GM23338 (cell line): ENCODE results near the gene PISD. TPM values are rescaled to one million over a fixed set of nuclear protein-coding genes. Genes with fewer than 3 reads are reported as not detected.

Experiments used
- ATAC-seq: fragments of 200-7000 bp; cut with Tn5 transposase; 3 replicates; pipeline ENCODE4 v1.9.1; 2020
- DNase-seq: peaks from one replicate; pipeline ENCODE4 v3.0.0-alpha.2; 2015; ENCODE audit warnings: low spot score
- H2AFZ ChIP-seq: fragments of 200-600 bp; sonication (generic); 2 replicates; pipeline ENCODE4 v1.8.0; 2016; ENCODE audit warnings: antibody characterized with exemption, mild to moderate bottlenecking, moderate library complexity
- H3F3A ChIP-seq: fragments of 200-600 bp; sonication (generic); replicated peaks from 2 replicates; pipeline ENCODE4 v1.8.0; 2017; ENCODE audit warnings: antibody characterized with exemption, mixed run types, low read depth
- H3K27ac ChIP-seq: fragments of 200-600 bp; sonication (generic); 2 replicates; pipeline ENCODE4 v1.6.1; 2016; ENCODE audit warnings: low read depth
- H3K27me3 ChIP-seq: fragments of 200-600 bp; sonication (generic); 2 replicates; pipeline ENCODE4 v1.8.0; 2016; ENCODE audit warnings: mild to moderate bottlenecking, mixed run types, moderate library complexity; ENCODE audit not compliant: insufficient read depth
- H3K36me3 ChIP-seq: fragments of 200-600 bp; sonication (generic); 2 replicates; pipeline ENCODE4 v1.8.0; 2016; ENCODE audit warnings: mild to moderate bottlenecking; ENCODE audit not compliant: insufficient read depth
- H3K4me1 ChIP-seq: fragments of 200-600 bp; sonication (generic); 2 replicates; pipeline ENCODE4 v1.8.0; 2016; ENCODE audit warnings: mild to moderate bottlenecking, moderate library complexity; ENCODE audit not compliant: insufficient read depth
- H3K4me2 ChIP-seq: fragments of 200-600 bp; sonication (generic); 2 replicates; pipeline ENCODE4 v1.7.1; 2017; ENCODE audit warnings: mixed run types
- H3K4me3 ChIP-seq: fragments of 200-600 bp; sonication (generic); 2 replicates; pipeline ENCODE4 v1.6.1; 2016; ENCODE audit warnings: mixed run types
- H3K79me2 ChIP-seq: fragments of 200-600 bp; sonication (generic); replicated peaks from 2 replicates; pipeline ENCODE4 v1.8.0; 2017; ENCODE audit warnings: mild to moderate bottlenecking; ENCODE audit not compliant: insufficient read depth
- H3K9me2 ChIP-seq: fragments of 200-600 bp; sonication (generic); 2 replicates; pipeline ENCODE4 v1.8.0; 2017; ENCODE audit not compliant: insufficient read depth
- H4K20me1 ChIP-seq: fragments of 200-600 bp; sonication (generic); replicated peaks from 2 replicates; pipeline ENCODE4 v1.8.0; 2017; ENCODE audit warnings: mild to moderate bottlenecking; ENCODE audit not compliant: insufficient read depth
- H3K27ac Mint-ChIP-seq: 2 replicates; pipeline ENCODE4 v1.8.0; 2020; ENCODE audit warnings: inconsistent platforms, mild to moderate bottlenecking, moderate library complexity, mixed read lengths
- H3K27me3 Mint-ChIP-seq: 3 replicates; pipeline ENCODE4 v1.8.0; 2022; ENCODE audit warnings: low read depth, mild to moderate bottlenecking, moderate library complexity, mixed read lengths, inconsistent platforms; ENCODE audit not compliant: insufficient read depth, poor library complexity
- H3K36me3 Mint-ChIP-seq: 3 replicates; pipeline ENCODE4 v1.8.0; 2021; ENCODE audit warnings: low read depth, mild to moderate bottlenecking, inconsistent platforms, moderate library complexity, mixed read lengths
- H3K4me1 Mint-ChIP-seq: 3 replicates; pipeline ENCODE4 v1.8.0; 2020; ENCODE audit warnings: mild to moderate bottlenecking, inconsistent platforms, mixed read lengths
- H3K4me3 Mint-ChIP-seq: 3 replicates; pipeline ENCODE4 v1.8.0; 2021; ENCODE audit warnings: moderate library complexity, mild to moderate bottlenecking, inconsistent platforms, mixed read lengths
- H3K9me3 Mint-ChIP-seq: 3 replicates; pipeline ENCODE4 v1.8.0; 2020; ENCODE audit warnings: moderate library complexity, mild to moderate bottlenecking, inconsistent platforms, mixed read lengths
- CREB1 ChIP-seq: fragments of 250-450 bp; sonication (Bioruptor Pico); IDR thresholded peaks from 2 replicates; pipeline ENCODE4 v1.5.0; 2020; ENCODE audit warnings: low read depth, mild to moderate bottlenecking, moderate library complexity
- ETS1 ChIP-seq: IDR thresholded peaks from 2 replicates; pipeline ENCODE4 v1.6.1; 2016; ENCODE audit warnings: antibody characterized with exemption
- EZH2phosphoT487 ChIP-seq: fragments of 200-600 bp; sonication (generic); IDR thresholded peaks from one replicate; pipeline ENCODE4 v1.8.1; 2018; ENCODE audit warnings: antibody characterized with exemption; ENCODE audit not compliant: unreplicated experiment
- JUNB ChIP-seq: IDR thresholded peaks from one replicate; pipeline ENCODE4 v1.6.1; 2016; ENCODE audit warnings: antibody characterized with exemption; ENCODE audit not compliant: unreplicated experiment
- NANOG ChIP-seq: IDR thresholded peaks from 2 replicates; pipeline ENCODE4 v1.6.1; 2016; ENCODE audit warnings: antibody characterized with exemption, borderline replicate concordance
- POLR2AphosphoS5 ChIP-seq: IDR thresholded peaks from 2 replicates; pipeline ENCODE4 v1.6.1; 2016; ENCODE audit warnings: antibody characterized with exemption, low read depth
- STAT1 ChIP-seq: IDR thresholded peaks from one replicate; pipeline ENCODE4 v1.6.1; 2016; ENCODE audit warnings: antibody characterized with exemption; ENCODE audit not compliant: unreplicated experiment
- ZNF114 ChIP-seq: fragments of 250-450 bp; sonication (Bioruptor Pico); IDR thresholded peaks from 2 replicates; pipeline ENCODE4 v1.5.0; 2020; ENCODE audit warnings: mild to moderate bottlenecking, moderate library complexity
- ZNF331 ChIP-seq: fragments of 250-450 bp; sonication (Bioruptor Pico); IDR thresholded peaks from 2 replicates; pipeline ENCODE4 v1.5.0; 2020; ENCODE audit warnings: low read depth, mild to moderate bottlenecking, moderate library complexity
- ZNF462 ChIP-seq: fragments of 250-450 bp; sonication (Bioruptor Pico); IDR thresholded peaks from 2 replicates; pipeline ENCODE4 v1.5.0; 2020; ENCODE audit warnings: mild to moderate bottlenecking, moderate library complexity
- polyA plus RNA-seq: library from polyadenylated mRNA; unstranded; fragments of >200 nt; fragmentation: Nextera tagmentation; extraction: Ambion mirVana; gene quantifications from 2 replicates; pipeline ENCODE4 v1.2.1, GENCODE V29; 2016
- total RNA-seq: library from RNA; depleted of rRNA; stranded (reverse); fragments of >200 nt; shearing (Covaris generic); gene quantifications from 2 replicates; pipeline ENCODE4 v1.2.3, GENCODE V29; 2014
- TF ChIP-seq, protein P1 (sequence below), 2 experiments: fragments of 200-600 bp in 1 of 2; sonication (generic) in 1 of 2; conservative IDR thresholded peaks; 2 replicates each; pipeline versions ENCODE4 v1.5.1 to v1.6.1; 2016 to 2017; ENCODE audit warnings: antibody characterized with exemption in 2 of 2, low read depth in 2 of 2, mild to moderate bottlenecking in 2 of 2, moderate library complexity in 1 of 2
- TF ChIP-seq, protein P2 (sequence below): IDR thresholded peaks from one replicate; pipeline ENCODE4 v1.6.1; 2018; ENCODE audit warnings: antibody characterized with exemption; ENCODE audit not compliant: unreplicated experiment

Gene PISD
- total and polyA plus RNA-seq, 2 experiments from 2014 or later = 43.1 to 54.5 TPM

GRCh38 chr22:31610611-31611010, 51.4 kb downstream of the PISD start (continued):
- TF ChIP-seq ZNF462 (CRISPR knock-in tag) (no peak), CREB1 (CRISPR knock-in tag) (no peak)

DNA sequence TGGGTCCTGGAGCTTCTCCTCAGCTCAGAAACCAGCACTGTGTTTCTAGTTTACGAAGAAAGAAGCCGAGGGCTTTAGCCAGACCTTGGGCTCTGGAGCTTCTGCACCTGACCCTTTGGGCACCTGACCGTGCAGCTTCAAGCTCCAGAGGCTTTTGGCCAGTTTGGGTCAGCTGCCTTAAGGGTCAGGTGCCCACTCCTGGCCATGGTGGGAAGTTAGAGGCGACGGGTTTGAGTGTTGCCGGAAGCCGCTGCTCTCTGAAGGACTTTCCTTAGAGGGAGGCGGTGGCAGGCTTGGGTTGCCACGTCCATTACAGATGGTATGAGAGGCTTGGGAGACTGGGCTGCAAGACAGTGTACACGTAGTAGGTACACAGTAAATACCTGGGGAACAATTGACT, 52.3 kb downstream of the PISD start:
- TF ChIP-seq JUNB (no peak), ETS1 (no peak), ZNF331 (no peak), CREB1 (CRISPR knock-in tag) (no peak), POLR2AphosphoS5 (no peak), STAT1 (no peak), EZH2phosphoT487 (no peak), ZNF114 (no peak), NANOG (no peak)
- TF ChIP-seq, protein P1, sequence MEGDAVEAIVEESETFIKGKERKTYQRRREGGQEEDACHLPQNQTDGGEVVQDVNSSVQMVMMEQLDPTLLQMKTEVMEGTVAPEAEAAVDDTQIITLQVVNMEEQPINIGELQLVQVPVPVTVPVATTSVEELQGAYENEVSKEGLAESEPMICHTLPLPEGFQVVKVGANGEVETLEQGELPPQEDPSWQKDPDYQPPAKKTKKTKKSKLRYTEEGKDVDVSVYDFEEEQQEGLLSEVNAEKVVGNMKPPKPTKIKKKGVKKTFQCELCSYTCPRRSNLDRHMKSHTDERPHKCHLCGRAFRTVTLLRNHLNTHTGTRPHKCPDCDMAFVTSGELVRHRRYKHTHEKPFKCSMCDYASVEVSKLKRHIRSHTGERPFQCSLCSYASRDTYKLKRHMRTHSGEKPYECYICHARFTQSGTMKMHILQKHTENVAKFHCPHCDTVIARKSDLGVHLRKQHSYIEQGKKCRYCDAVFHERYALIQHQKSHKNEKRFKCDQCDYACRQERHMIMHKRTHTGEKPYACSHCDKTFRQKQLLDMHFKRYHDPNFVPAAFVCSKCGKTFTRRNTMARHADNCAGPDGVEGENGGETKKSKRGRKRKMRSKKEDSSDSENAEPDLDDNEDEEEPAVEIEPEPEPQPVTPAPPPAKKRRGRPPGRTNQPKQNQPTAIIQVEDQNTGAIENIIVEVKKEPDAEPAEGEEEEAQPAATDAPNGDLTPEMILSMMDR (conservative IDR thresholded peaks at IDR 0.05; ENCODE audit: low read depth in 2 of 2) = no peak
- TF ChIP-seq, protein P2, sequence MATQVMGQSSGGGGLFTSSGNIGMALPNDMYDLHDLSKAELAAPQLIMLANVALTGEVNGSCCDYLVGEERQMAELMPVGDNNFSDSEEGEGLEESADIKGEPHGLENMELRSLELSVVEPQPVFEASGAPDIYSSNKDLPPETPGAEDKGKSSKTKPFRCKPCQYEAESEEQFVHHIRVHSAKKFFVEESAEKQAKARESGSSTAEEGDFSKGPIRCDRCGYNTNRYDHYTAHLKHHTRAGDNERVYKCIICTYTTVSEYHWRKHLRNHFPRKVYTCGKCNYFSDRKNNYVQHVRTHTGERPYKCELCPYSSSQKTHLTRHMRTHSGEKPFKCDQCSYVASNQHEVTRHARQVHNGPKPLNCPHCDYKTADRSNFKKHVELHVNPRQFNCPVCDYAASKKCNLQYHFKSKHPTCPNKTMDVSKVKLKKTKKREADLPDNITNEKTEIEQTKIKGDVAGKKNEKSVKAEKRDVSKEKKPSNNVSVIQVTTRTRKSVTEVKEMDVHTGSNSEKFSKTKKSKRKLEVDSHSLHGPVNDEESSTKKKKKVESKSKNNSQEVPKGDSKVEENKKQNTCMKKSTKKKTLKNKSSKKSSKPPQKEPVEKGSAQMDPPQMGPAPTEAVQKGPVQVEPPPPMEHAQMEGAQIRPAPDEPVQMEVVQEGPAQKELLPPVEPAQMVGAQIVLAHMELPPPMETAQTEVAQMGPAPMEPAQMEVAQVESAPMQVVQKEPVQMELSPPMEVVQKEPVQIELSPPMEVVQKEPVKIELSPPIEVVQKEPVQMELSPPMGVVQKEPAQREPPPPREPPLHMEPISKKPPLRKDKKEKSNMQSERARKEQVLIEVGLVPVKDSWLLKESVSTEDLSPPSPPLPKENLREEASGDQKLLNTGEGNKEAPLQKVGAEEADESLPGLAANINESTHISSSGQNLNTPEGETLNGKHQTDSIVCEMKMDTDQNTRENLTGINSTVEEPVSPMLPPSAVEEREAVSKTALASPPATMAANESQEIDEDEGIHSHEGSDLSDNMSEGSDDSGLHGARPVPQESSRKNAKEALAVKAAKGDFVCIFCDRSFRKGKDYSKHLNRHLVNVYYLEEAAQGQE = no peak
- H3K9me2 ChIP-seq = no peaks in the 10 kb centered on the region
- no peaks in the 10 kb centered on the region; the same call in 2 of the 3 replicates for H3K4me1 Mint-ChIP-seq
- peaks cover 18% of the 10 kb centered on the region for H3K27me3 Mint-ChIP-seq
- ATAC-seq (no peak), DNase-seq (no peak)
- no peak overlapping the region for H3K27ac ChIP-seq
- H3K4me1 ChIP-seq = no peaks in the 10 kb centered on the region
- peaks cover 4% of the 10 kb centered on the region; the same call in 1 of the 3 replicates for H3K36me3 Mint-ChIP-seq
- no peak overlapping the region for H3K4me3 Mint-ChIP-seq
- H4K20me1 ChIP-seq = no peaks in the 10 kb centered on the region
- H3K27ac Mint-ChIP-seq = no peak overlapping the region; the same call in 1 of the 2 replicates
- H3K4me3 ChIP-seq = no peak overlapping the region
- H3K36me3 ChIP-seq = no peaks in the 10 kb centered on the region
- no peaks in the 10 kb centered on the region for H3K79me2 ChIP-seq
- no peaks in the 10 kb centered on the region for H3K9me3 Mint-ChIP-seq
- H3K4me2 ChIP-seq = no peak overlapping the region
- H2AFZ ChIP-seq = no peak overlapping the region
- no peaks in the 10 kb centered on the region for H3K27me3 ChIP-seq
- 0 out of 2 replicates have a peak, but pooled peaks cover 3% of the 10 kb centered on the region for H3F3A ChIP-seq
